Upper lobe of right lung (tissue), 1 donor: ENCODE measurements around the gene CARHSP1. TPM values are rescaled to one million over a fixed set of nuclear protein-coding genes. Genes with fewer than 3 reads are reported as not detected.
A peak's percentile ranks its signal among the peaks of the same experiment; 100 is the strongest.

Experiments used
- ATAC-seq: fragments of 200-7000 bp; cut with Tn5 transposase; one replicate; pipeline ENCODE4 v1.9.1; 2020; ENCODE audit warnings: mild to moderate bottlenecking, moderate library complexity
- DNase-seq: peaks from one replicate; pipeline ENCODE4 v3.0.0-alpha.2; 2020
- H3K27ac ChIP-seq: fragments of 200-600 bp; one replicate; pipeline ENCODE4 v1.8.0; 2022
- H3K27me3 ChIP-seq: fragments of 200-600 bp; one replicate; pipeline ENCODE4 v1.8.0; 2022; ENCODE audit warnings: mild to moderate bottlenecking
- H3K36me3 ChIP-seq: fragments of 200-600 bp; one replicate; pipeline ENCODE4 v1.8.0; 2022
- H3K4me1 ChIP-seq: fragments of 200-600 bp; one replicate; pipeline ENCODE4 v1.8.0; 2022
- H3K4me3 ChIP-seq: fragments of 200-600 bp; one replicate; pipeline ENCODE4 v1.8.0; 2022; ENCODE audit warnings: mild to moderate bottlenecking
- H3K9me3 ChIP-seq: fragments of 200-600 bp; one replicate; pipeline ENCODE4 v1.8.0; 2022
- intact Hi-C: fragments of 100-400 bp; cut with DNase I; formaldehyde crosslinking; loops from one replicate; pipeline ENCODE4 v1.11.0; 2022
- total RNA-seq: library from RNA; stranded (reverse); fragmentation: NEBNext Ultra II Directional; extraction: Animal tissue kit (Norgen Biotek cat#: 25700); gene quantifications from one replicate; pipeline ENCODE4 v1.2.1, GENCODE V29; 2021
- TF ChIP-seq, protein P1 (sequence below): fragments of 200-600 bp; IDR thresholded peaks from one replicate; pipeline ENCODE4 v1.8.0; 2022; ENCODE audit warnings: antibody characterized with exemption
- donor health status: DM: no; HTN: yes; CAD: no; lungs with severe emphysema.

Gene CARHSP1
- total RNA-seq, 1 donor from 2014 or later: 103 TPM

DNA sequence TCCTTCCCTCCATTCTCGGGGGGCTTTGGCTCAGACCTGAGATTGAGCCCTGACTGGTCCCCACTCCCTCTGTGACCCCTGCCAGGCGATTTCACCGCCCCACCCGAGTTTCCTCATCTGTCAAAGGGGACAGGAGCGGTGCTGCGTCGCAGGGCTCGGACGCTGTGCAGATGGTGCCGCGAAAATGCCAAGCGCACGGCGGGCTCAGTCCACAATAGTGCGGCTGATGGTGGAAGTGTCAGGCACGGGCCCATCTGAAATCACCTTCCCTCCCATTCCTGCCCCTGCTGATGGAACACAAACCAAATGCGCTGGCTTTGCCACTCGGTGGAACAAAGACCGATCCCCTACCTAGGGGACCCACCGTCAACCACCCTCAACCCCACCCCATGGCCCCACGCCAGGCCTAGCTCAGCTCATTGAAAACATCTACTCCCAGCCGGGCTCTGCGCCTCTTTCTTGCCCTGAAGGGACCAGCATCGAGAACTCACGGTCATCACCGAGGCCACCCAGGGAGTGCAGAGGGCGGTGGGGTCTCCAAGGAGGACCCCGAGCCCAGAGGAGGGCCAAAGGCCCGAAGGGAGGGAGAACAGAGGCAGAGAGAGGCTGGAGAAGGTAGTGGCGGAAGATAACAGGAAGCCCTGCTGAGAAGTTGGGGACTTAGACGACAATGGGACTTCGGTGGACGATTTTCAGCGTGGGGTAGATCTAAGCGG, 1.4 kb downstream of the CARHSP1 start:
- peaks cover 40% of the 10 kb centered on the region for H3K4me1 ChIP-seq
- H3K27ac ChIP-seq: peak overlapping the region; percentile 89
- H3K9me3 ChIP-seq: no peaks in the 10 kb centered on the region
- peak overlapping the region; percentile 90 for H3K4me3 ChIP-seq
- intact Hi-C loops: loop anchor here (10.0 kb wide), 1 partner anchor 63 kb away; no protein-coding TSS in a partner anchor
- TF ChIP-seq, protein P1, sequence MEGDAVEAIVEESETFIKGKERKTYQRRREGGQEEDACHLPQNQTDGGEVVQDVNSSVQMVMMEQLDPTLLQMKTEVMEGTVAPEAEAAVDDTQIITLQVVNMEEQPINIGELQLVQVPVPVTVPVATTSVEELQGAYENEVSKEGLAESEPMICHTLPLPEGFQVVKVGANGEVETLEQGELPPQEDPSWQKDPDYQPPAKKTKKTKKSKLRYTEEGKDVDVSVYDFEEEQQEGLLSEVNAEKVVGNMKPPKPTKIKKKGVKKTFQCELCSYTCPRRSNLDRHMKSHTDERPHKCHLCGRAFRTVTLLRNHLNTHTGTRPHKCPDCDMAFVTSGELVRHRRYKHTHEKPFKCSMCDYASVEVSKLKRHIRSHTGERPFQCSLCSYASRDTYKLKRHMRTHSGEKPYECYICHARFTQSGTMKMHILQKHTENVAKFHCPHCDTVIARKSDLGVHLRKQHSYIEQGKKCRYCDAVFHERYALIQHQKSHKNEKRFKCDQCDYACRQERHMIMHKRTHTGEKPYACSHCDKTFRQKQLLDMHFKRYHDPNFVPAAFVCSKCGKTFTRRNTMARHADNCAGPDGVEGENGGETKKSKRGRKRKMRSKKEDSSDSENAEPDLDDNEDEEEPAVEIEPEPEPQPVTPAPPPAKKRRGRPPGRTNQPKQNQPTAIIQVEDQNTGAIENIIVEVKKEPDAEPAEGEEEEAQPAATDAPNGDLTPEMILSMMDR: no peak
- no peak for DNase-seq
- no peaks in the 10 kb centered on the region for H3K36me3 ChIP-seq
- no peaks in the 10 kb centered on the region for H3K27me3 ChIP-seq
- no peak for ATAC-seq

GRCh38 chr16:8866884-8867215, 2.0 kb downstream of the CARHSP1 start:
- H3K36me3 ChIP-seq: no peaks in the 10 kb centered on the region
- H3K9me3 ChIP-seq: no peaks in the 10 kb centered on the region
- intact Hi-C loops: loop anchor here (10.0 kb wide), 1 partner anchor 62 kb away; no protein-coding TSS in a partner anchor
- DNase-seq: no peak
- peak overlapping the region; percentile 90 for H3K4me3 ChIP-seq
- H3K27me3 ChIP-seq: no peaks in the 10 kb centered on the region
- peaks cover 44% of the 10 kb centered on the region for H3K4me1 ChIP-seq
- TF ChIP-seq, protein P1: no peak
- ATAC-seq: no peak
- peak overlapping the region; percentile 89 for H3K27ac ChIP-seq

DNA sequence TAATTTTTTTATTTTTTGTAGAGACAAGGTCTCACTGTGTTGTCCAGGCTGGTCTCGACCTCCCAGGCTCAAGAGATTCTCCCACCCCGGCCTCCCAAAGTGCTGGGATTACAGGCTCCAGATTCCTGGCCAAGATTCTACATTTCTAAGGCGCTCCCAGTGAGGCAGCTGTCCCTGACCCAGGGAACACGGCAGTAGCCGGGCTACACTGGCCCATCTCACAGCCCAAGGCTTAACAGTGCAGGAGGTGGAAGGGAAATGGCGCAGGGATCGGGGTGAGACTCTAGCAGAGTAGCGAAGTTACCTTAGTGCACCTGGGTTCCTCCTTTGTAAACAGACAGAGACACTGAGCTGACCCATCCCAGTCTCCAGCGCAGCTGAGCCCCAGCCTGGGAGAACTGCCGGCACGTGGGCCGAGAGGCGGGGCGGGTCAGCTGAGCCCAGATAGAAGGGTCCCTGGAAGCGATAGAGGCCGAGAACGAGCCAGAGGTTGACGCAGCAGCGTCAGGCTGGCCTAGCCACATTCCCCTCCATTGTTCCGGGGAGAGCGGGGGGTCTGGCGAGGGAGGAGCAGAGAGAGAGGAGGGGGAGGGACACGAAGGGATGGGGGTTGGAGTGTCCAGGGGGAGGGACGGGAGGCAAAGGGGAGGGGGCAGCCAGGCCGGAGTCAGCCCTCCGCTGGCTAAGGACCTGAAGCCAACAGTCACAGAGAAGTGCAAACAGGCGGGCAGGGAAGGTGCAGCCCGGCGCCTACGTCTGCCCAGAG, 2.5 kb downstream of the CARHSP1 start:
- intact Hi-C loops: loop anchor here (10.0 kb wide), 1 partner anchor 62 kb away; no protein-coding TSS in a partner anchor
- no peaks in the 10 kb centered on the region for H3K27me3 ChIP-seq
- H3K9me3 ChIP-seq: no peaks in the 10 kb centered on the region
- H3K36me3 ChIP-seq: no peaks in the 10 kb centered on the region
- ATAC-seq (no peak), DNase-seq (no peak)
- TF ChIP-seq, protein P1: no peak
- H3K4me1 ChIP-seq: peaks cover 47% of the 10 kb centered on the region
- H3K27ac ChIP-seq: peak overlapping the region; percentile 89
- H3K4me3 ChIP-seq: peak overlapping the region; percentile 90

GRCh38 chr16:8865145-8865882, 3.5 kb downstream of the CARHSP1 start:
- Histone ChIP-seq H3K9me3 (no peaks in the 10 kb centered on the region), H3K4me3 (peak overlapping the region; percentile 16), H3K27ac (peak overlapping the region; percentile 89), H3K4me1 (peaks cover 50% of the 10 kb centered on the region), H3K27me3 (no peaks in the 10 kb centered on the region), H3K36me3 (no peaks in the 10 kb centered on the region)
- ATAC-seq: no peak
- TF ChIP-seq, protein P1: no peak
- no peak for DNase-seq
- intact Hi-C loops: loop anchor here (10.0 kb wide), 1 partner anchor 61 kb away; no protein-coding TSS in a partner anchor

DNA sequence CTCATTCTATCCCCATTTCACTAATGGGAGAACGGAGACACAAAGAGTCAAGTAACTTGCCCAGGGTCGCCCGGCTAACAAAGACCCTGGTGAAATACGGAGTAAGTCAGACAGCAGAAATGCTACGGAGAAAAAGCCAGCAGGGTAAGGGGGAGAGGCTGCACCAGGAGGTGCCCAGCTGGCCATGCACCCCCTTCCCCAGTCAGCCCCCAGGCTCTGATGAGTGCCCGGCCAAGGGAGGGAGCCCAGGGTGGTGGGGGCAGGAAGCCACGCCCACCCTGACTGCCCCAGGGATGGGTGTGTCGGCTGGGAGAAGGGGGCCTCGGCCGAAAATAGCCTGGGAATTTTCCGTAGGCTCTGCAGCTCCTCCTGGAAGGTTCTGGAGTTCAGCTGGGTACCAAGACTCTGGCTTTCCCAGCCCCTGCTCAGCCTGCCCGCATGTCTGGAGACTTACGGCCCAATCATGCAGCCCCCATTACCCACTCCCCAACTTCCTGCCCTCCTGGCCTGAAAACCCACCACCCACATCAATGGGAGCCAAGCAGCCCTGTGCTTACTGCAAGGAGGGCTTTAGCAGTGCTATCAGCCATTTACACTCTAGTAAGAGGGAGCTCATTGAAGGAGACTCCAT, 4.2 kb downstream of the CARHSP1 start:
- peaks cover 52% of the 10 kb centered on the region for H3K4me1 ChIP-seq
- H3K9me3 ChIP-seq: no peaks in the 10 kb centered on the region
- H3K27ac ChIP-seq: peak overlapping the region; percentile 31
- TF ChIP-seq, protein P1: no peak
- DNase-seq: no peak
- no peak for ATAC-seq
- H3K27me3 ChIP-seq: no peaks in the 10 kb centered on the region
- H3K4me3 ChIP-seq: peak overlapping the region; percentile 16
- intact Hi-C loops: loop anchor here (10.0 kb wide), 1 partner anchor 60 kb away; no protein-coding TSS in a partner anchor
- H3K36me3 ChIP-seq: no peaks in the 10 kb centered on the region
